HUES64 (cell line): ENCODE data around the gene NFU1. TPM values are rescaled to one million over a fixed set of nuclear protein-coding genes. Genes with fewer than 3 reads are reported as not detected.

ENCODE experiments used
- H3K27ac ChIP-seq: 2 replicates; pipeline ENCODE4 v1.7.0; 2013; ENCODE audit warnings: low read depth, low read length, inconsistent platforms
- H3K27me3 ChIP-seq: 2 replicates; pipeline ENCODE4 v1.6.1; 2013; ENCODE audit warnings: mild to moderate bottlenecking, low read length; ENCODE audit not compliant: insufficient read depth
- H3K36me3 ChIP-seq: 2 replicates; pipeline ENCODE4 v1.6.1; 2013; ENCODE audit warnings: mild to moderate bottlenecking, low read length; ENCODE audit not compliant: insufficient read depth
- H3K4me1 ChIP-seq: 2 replicates; pipeline ENCODE4 v1.6.1; 2013; ENCODE audit warnings: mild to moderate bottlenecking, low read length, moderate library complexity; ENCODE audit not compliant: insufficient read depth
- H3K4me3 ChIP-seq: 2 replicates; pipeline ENCODE4 v1.5.1; 2013; ENCODE audit warnings: mild to moderate bottlenecking, low read length, moderate library complexity
- H3K9ac ChIP-seq: 2 replicates; pipeline ENCODE4 v1.6.1; 2013; ENCODE audit warnings: mild to moderate bottlenecking, low read depth, low read length
- H3K9me3 ChIP-seq: 2 replicates; pipeline ENCODE4 v1.6.1; 2013; ENCODE audit warnings: low read depth, low read length; ENCODE audit not compliant: insufficient read depth
- WGBS: fragments of 150-250, 120-280 bp; methylation state at CpG from one replicate; pipeline ENCODE4 v1.1.7; 2013; ENCODE audit warnings: missing lambda C conversion rate; 5-methylcytosine and 5-hydroxymethylcytosine counted together
- polyA plus RNA-seq, 2 experiments: library from polyadenylated mRNA; stranded (reverse); fragments of 50-300 nt; gene quantifications; one replicate each; pipeline ENCODE4 v1.2.3, GENCODE V29; 2013

The NFU1 gene
- 31.2 TPM for polyA plus RNA-seq (2013, experiment 1 of 2)
- polyA plus RNA-seq (2013, experiment 2 of 2): 41.5 TPM

DNA sequence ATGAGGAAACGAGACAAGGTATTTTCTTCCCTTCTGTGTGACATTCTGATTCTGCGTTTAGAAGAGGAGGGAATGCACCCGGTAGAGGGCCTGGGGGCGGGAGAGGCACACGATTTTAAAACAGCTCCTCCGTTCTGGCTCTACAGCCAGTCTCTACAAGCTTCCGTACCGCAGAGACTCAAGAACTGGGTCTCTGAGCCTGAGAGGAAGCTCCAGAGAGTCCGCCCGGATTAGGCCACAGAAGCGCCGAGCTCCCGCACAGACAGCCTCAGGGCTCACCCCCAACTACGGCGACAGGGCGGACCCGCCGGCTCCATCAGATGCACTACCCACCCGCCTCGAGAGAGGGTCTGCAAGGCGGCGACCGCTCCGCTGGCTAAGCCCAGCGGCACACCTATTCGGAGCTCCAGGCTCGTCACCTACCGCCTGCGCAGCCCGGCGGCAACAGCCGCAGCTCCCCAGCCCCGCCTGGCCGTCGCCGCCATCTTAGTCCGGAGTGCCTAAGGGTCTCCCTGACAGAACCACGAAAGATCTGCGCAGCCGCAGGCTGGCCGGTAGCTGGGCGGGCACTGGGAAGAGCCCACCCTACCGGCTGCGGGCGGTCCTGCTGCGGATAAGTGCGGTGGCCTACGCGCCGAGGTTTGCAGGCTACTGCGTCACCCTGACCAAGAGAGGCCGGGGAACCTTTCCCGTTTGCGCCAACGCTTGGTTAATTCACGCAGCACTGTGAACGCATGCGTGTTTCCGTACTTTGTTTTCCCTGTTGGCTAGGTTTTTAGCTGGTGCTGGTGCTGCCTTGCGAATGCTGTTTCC, at the start of gene NFU1:
Gene NFU1, minus strand, starts transcription at position 498 of the 813 bp plus-strand sequence. Its CDS starts 13 bp downstream, at position 485.
- no peaks in the 10 kb centered on the region for H3K36me3 ChIP-seq
- peak within 1 kb of the TSS; percentile 82 for H3K27ac ChIP-seq
- peak within 1 kb of the TSS; percentile 87 for H3K9ac ChIP-seq
- 2% methylated on average over 60 of the region's 60 CpGs for WGBS
- H3K9me3 ChIP-seq: no peaks in the 10 kb centered on the region
- peaks cover 25% of the 10 kb centered on the region for H3K4me1 ChIP-seq
- H3K27me3 ChIP-seq: no peaks in the 10 kb centered on the region
- H3K4me3 ChIP-seq: peak within 1 kb of the TSS; percentile 79

- 94% methylated on average over 2 of the region's 3 CpGs for WGBS
- H3K4me1 ChIP-seq: no peaks in the 10 kb centered on the region
- H3K4me3 ChIP-seq: no peak overlapping the region
- H3K27me3 ChIP-seq: no peaks in the 10 kb centered on the region
- no peak overlapping the region for H3K27ac ChIP-seq
- H3K9me3 ChIP-seq: no peaks in the 10 kb centered on the region
- 0 out of 2 replicates have a peak, but pooled peaks cover 3% of the 10 kb centered on the region for H3K36me3 ChIP-seq
- H3K9ac ChIP-seq: no peak overlapping the region
Measured at GRCh38 chr2:69483696-69484095, 46.5 kb upstream of the NFU1 start.

- Histone ChIP-seq H3K27ac (no peak overlapping the region), H3K4me1 (no peaks in the 10 kb centered on the region), H3K9ac (no peak overlapping the region), H3K4me3 (no peak overlapping the region), H3K27me3 (no peaks in the 10 kb centered on the region), H3K9me3 (no peaks in the 10 kb centered on the region), H3K36me3 (0 out of 2 replicates have a peak, but pooled peaks cover 3% of the 10 kb centered on the region)
- WGBS: 97% methylated on average over 4 of the region's 4 CpGs
Measured at GRCh38 chr2:69483024-69483423, 45.8 kb upstream of the NFU1 start.

DNA sequence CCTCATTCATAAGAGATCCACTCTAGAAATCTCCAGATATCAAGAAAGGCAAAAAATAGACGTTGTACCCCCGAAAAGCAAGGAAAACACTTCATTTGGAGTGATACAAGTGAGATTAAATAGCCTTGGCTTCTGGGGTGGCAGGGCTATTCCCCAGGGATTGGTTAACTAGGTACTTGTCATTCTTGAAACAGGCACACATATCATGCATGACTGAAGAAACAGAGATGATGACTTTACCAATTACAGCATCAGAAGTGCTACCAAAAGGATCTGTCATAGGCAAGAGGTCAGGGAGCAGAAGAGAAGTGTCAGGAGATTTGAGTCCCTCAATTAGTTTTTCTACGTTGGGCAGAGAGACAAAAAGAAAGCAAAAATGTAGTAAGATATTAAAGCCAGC, 45.2 kb upstream of the NFU1 start:
- peaks cover 4% of the 10 kb centered on the region for H3K4me1 ChIP-seq
- no peak overlapping the region for H3K27ac ChIP-seq
- 0 out of 2 replicates have a peak, but pooled peaks cover 3% of the 10 kb centered on the region for H3K36me3 ChIP-seq
- H3K9ac ChIP-seq: no peak overlapping the region
- H3K27me3 ChIP-seq: no peaks in the 10 kb centered on the region
- no peak overlapping the region for H3K4me3 ChIP-seq
- no peaks in the 10 kb centered on the region for H3K9me3 ChIP-seq
- WGBS: 95% methylated on average over 3 of the region's 3 CpGs

DNA sequence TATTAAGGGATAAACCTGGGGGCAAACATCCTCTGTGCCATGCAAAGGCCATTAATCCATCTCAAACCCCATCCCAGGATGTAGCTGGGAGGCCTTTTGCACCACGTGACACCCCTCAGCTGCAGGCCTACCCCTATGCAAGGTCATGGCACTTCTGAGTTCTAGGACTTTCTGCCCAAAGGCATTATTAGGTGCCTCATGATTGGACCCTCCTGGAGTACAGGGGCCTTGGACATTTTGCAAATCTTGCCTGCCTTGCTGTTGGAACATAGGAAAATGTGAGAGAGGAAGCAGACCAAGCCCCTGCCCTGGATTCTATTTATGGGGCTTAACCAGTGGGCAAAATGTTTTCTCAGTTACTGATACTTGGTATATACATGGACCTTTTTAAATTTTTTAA, 44.2 kb upstream of the NFU1 start:
- no peaks in the 10 kb centered on the region for H3K27me3 ChIP-seq
- H3K4me1 ChIP-seq: peaks cover 6% of the 10 kb centered on the region
- H3K9me3 ChIP-seq: no peaks in the 10 kb centered on the region
- 98% methylated on average over 1 of the region's 1 CpG for WGBS
- H3K4me3 ChIP-seq: no peak overlapping the region
- no peak overlapping the region for H3K9ac ChIP-seq
- no peaks in the 10 kb centered on the region for H3K36me3 ChIP-seq
- no peak overlapping the region for H3K27ac ChIP-seq

GRCh38 chr2:69477627-69478026, 40.4 kb upstream of the NFU1 start:
- no peak overlapping the region for H3K4me3 ChIP-seq
- H3K4me1 ChIP-seq: peaks cover 6% of the 10 kb centered on the region
- no peak overlapping the region for H3K27ac ChIP-seq
- peak overlapping the region; percentile 30; the same call in 1 of the 2 replicates for H3K9ac ChIP-seq
- H3K27me3 ChIP-seq: no peaks in the 10 kb centered on the region
- no peaks in the 10 kb centered on the region for H3K9me3 ChIP-seq
- H3K36me3 ChIP-seq: no peaks in the 10 kb centered on the region
- WGBS: 92% methylated on average over 1 of the region's 1 CpG

- H3K36me3 ChIP-seq: no peaks in the 10 kb centered on the region
- H3K4me3 ChIP-seq: no peak overlapping the region
- no peaks in the 10 kb centered on the region for H3K27me3 ChIP-seq
- H3K9ac ChIP-seq: no peak overlapping the region
- H3K9me3 ChIP-seq: no peaks in the 10 kb centered on the region
- peaks cover 16% of the 10 kb centered on the region for H3K4me1 ChIP-seq
- no peak overlapping the region for H3K27ac ChIP-seq
- WGBS: 83% methylated on average over 1 of the region's 2 CpGs
Measured at GRCh38 chr2:69474688-69475087, 37.5 kb upstream of the NFU1 start.

DNA sequence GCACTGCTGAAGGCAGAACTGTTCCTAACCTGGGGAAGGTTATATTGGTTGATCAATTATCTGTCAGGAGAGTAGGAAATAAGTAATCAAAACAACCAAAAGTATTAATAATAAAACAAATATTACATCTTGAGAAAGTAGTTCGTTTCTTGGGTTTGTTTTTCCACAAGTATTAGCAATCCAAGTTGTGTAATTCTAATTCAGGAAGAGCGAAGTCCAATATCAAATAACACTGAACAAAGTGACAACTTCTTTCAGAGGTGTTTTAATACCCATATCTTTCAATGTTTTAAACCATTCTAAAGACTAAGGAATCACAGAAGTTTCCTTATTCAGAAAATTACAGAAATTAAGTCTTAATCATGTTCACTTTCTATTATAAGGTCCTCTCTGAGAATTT, 34.6 kb upstream of the NFU1 start:
- 86% methylated on average over 2 of the region's 2 CpGs for WGBS
- Histone ChIP-seq H3K27me3 (no peaks in the 10 kb centered on the region), H3K9ac (no peak overlapping the region), H3K27ac (no peak overlapping the region), H3K36me3 (no peaks in the 10 kb centered on the region), H3K4me1 (peaks cover 15% of the 10 kb centered on the region), H3K4me3 (no peak overlapping the region), H3K9me3 (no peaks in the 10 kb centered on the region)

- no peak overlapping the region for H3K9ac ChIP-seq
- no peaks in the 10 kb centered on the region for H3K9me3 ChIP-seq
- no peak overlapping the region for H3K4me3 ChIP-seq
- no peak overlapping the region for H3K27ac ChIP-seq
- no peaks in the 10 kb centered on the region for H3K27me3 ChIP-seq
- peaks cover 15% of the 10 kb centered on the region for H3K4me1 ChIP-seq
- WGBS: 50% methylated on average over 4 of the region's 5 CpGs
- no peaks in the 10 kb centered on the region for H3K36me3 ChIP-seq
Measured at GRCh38 chr2:69470911-69471310, 33.7 kb upstream of the NFU1 start.

- H3K4me3 ChIP-seq: no peak overlapping the region
- H3K9ac ChIP-seq: no peak overlapping the region
- H3K4me1 ChIP-seq: peaks cover 15% of the 10 kb centered on the region
- 75% methylated on average over 1 of the region's 1 CpG for WGBS
- H3K27ac ChIP-seq: no peak overlapping the region
- H3K36me3 ChIP-seq: peaks cover 3% of the 10 kb centered on the region; the same call in 1 of the 2 replicates
- H3K27me3 ChIP-seq: no peaks in the 10 kb centered on the region
- H3K9me3 ChIP-seq: no peaks in the 10 kb centered on the region
Measured at GRCh38 chr2:69469784-69470183, 32.5 kb upstream of the NFU1 start.

GRCh38 chr2:69469375-69469774, 32.1 kb upstream of the NFU1 start:
- Histone ChIP-seq H3K27me3 (no peaks in the 10 kb centered on the region), H3K36me3 (peaks cover 3% of the 10 kb centered on the region; the same call in 1 of the 2 replicates), H3K4me3 (no peak overlapping the region), H3K9ac (no peak overlapping the region), H3K4me1 (peaks cover 15% of the 10 kb centered on the region), H3K27ac (no peak overlapping the region), H3K9me3 (no peaks in the 10 kb centered on the region)
- 87% methylated on average over 3 of the region's 3 CpGs for WGBS
